ENCODE measurements around the gene LRRTM4.

- TF ChIP-seq POLR2A (IDR thresholded peaks at IDR 0.05; ENCODE audit: low read depth, low read length) (no peak), SPI1 (IDR thresholded peaks at IDR 0.05; ENCODE audit: low read depth, low read length) (no peak), POLR2AphosphoS5 (IDR thresholded peaks at IDR 0.05; ENCODE audit: low read depth, low read length) (no peak)
These were observed 237.8 kb downstream of the LRRTM4 start for GRCh38 chr2:77284353-77284752.

Data from GM12891 (cell line).